ENCODE data around the gene ATRIP. TPM values are rescaled to one million over a fixed set of nuclear protein-coding genes. Genes with fewer than 3 reads are reported as not detected.
A peak's percentile ranks its signal among the peaks of the same experiment; 100 is the strongest.

Gene ATRIP
- polyA plus RNA-seq, 2 of the 4 experiments (the other 2 are of a cell fraction), result 6.1 to 9.4 TPM

GRCh38 chr3:48434591-48435222, 11.8 kb upstream of the ATRIP start:
- CTCF ChIA-PET, result interaction anchor here (1.2 to 13.6 kb wide), 10 partner anchors 11 to 202 kb away, joined by 3 to 488 read pairs (median 9); partner anchors contain the start of genes ATRIP and ZNF589
- no peak for FAIRE-seq
- POLR2A ChIA-PET, result no interaction called here
- no peak for DNase-seq (ENCODE audit: low read depth in 1 of 2, low spot score in 1 of 2)
- no peak overlapping the region for H3K4me2 ChIP-seq
- no peak for ATAC-seq
- H3K9me3 ChIP-seq, result no peaks in the 10 kb centered on the region
- no peak overlapping the region for H3K27ac ChIP-seq
- TF ChIP-seq CHD2 (IDR thresholded peaks at IDR 0.05; ENCODE audit: low read length, partially characterized antibody) (no peak), USF2 (IDR thresholded peaks at IDR 0.05) (peak; percentile 46; the same call in 1 of the 2 replicates)
- H3K4me3 ChIP-seq, result no peak overlapping the region
- H3K4me1 ChIP-seq, result peaks cover 49% of the 10 kb centered on the region
- 77% methylated on average over 10 of the region's 15 CpGs for WGBS (ENCODE audit: missing lambda C conversion rate)

- Histone ChIP-seq H3K4me3 (no peak overlapping the region), H3K9me3 (no peaks in the 10 kb centered on the region), H3K27ac (no peak overlapping the region), H3K4me2 (no peak overlapping the region), H3K4me1 (peaks cover 45% of the 10 kb centered on the region)
- ChIA-PET POLR2A (interaction anchor here (1.5 to 2.1 kb wide), 2 partner anchors 11 to 161 kb away, joined by 4 to 8 read pairs; partner anchors contain the start of gene ATRIP), CTCF (interaction anchor here (0.7 to 13.6 kb wide), 39 partner anchors 10 to 445 kb away, joined by 3 to 488 read pairs (median 7); partner anchors contain the start of genes ATRIP and ZNF589)
- WGBS (ENCODE audit: missing lambda C conversion rate), result 79% methylated on average over 4 of the region's 4 CpGs
- DNase-seq (ENCODE audit: low read depth in 1 of 2, low spot score in 1 of 2) (no peak), FAIRE-seq (no peak), ATAC-seq (no peak)
- TF ChIP-seq ZC3H11A (IDR thresholded peaks at IDR 0.05) (no peak), E2F6 (IDR thresholded peaks at IDR 0.05; ENCODE audit: borderline replicate concordance, low read depth) (no peak), SMC3 (IDR thresholded peaks at IDR 0.05) (no peak), FOSL2 (IDR thresholded peaks at IDR 0.05) (no peak), FOSL2 (CRISPR knock-in tag; IDR thresholded peaks at IDR 0.05) (no peak)
Measured at GRCh38 chr3:48435223-48435595, 11.3 kb upstream of the ATRIP start.

GRCh38 chr3:48435774-48436476, 10.6 kb upstream of the ATRIP start:
- 44% methylated on average over 7 of the region's 7 CpGs for WGBS (ENCODE audit: missing lambda C conversion rate)
- no peak overlapping the region for H3K4me2 ChIP-seq
- ChIA-PET CTCF (interaction anchor here (0.5 to 13.6 kb wide), 66 partner anchors 9 to 543 kb away, joined by 3 to 488 read pairs (median 5); partner anchors contain the start of genes ATRIP and ZNF589), POLR2A (interaction anchor here (1.2 to 2.1 kb wide), 4 partner anchors 10 to 162 kb away, joined by 3 to 8 read pairs (median 4); partner anchors contain the start of gene ATRIP)
- ATAC-seq, result peak; percentile 63 to 71; a peak in 5 of 6 replicates
- H3K9me3 ChIP-seq, result no peaks in the 10 kb centered on the region
- no peak for FAIRE-seq
- peak; percentile 81 to 82 for DNase-seq (ENCODE audit: low read depth in 1 of 2, low spot score in 1 of 2)
- TF ChIP-seq POLR2AphosphoS2 (conservative IDR thresholded peaks at IDR 0.05; ENCODE audit: low read length), result no peak
- no peak for TF ChIP-seq CBX8 (IDR thresholded peaks at IDR 0.05)
- no peak for TF ChIP-seq JUN (IDR thresholded peaks at IDR 0.05)
- peak; percentile 95 for TF ChIP-seq SMC3 (IDR thresholded peaks at IDR 0.05)
- TF ChIP-seq HOXB13 (CRISPR knock-in tag; IDR thresholded peaks at IDR 0.05; ENCODE audit: low read depth), result no peak
- TF ChIP-seq HMGXB4 (CRISPR knock-in tag; IDR thresholded peaks at IDR 0.05; ENCODE audit: borderline replicate concordance), result no peak
- TF ChIP-seq NFE2L2 (conservative IDR thresholded peaks at IDR 0.05; ENCODE audit: low read length), result no peak
- peak; percentile 80 to 85 for TF ChIP-seq RAD21 (conservative IDR thresholded peaks at IDR 0.05 in 1 of 2, IDR thresholded peaks at IDR 0.05 in 1 of 2)
- TF ChIP-seq TFCP2L1 (CRISPR knock-in tag; IDR thresholded peaks at IDR 0.05), result no peak
- TF ChIP-seq SREBF2 (IDR thresholded peaks at IDR 0.05), result no peak
- peak; percentile 98 for TF ChIP-seq CTCF (IDR thresholded peaks at IDR 0.05)
- TF ChIP-seq ZFP36 (IDR thresholded peaks at IDR 0.05; ENCODE audit: borderline replicate concordance, partially characterized antibody), result no peak
- no peak overlapping the region for H3K27ac ChIP-seq
- H3K4me3 ChIP-seq, result no peak overlapping the region
- H3K4me1 ChIP-seq, result peaks cover 38% of the 10 kb centered on the region; the same call in 2 of the 3 replicates

All from A549 (cell line).